H1 (cell line): ENCODE results near the gene RD3L. TPM values are rescaled to one million over a fixed set of nuclear protein-coding genes. Genes with fewer than 3 reads are reported as not detected.

Experiments
- CTCF ChIA-PET: fragments of 300-600 bp; sonication (Branson Sonifier 250); formaldehyde crosslinking; loops from one replicate; lab custom pipeline; 2021; ENCODE audit not compliant: partially characterized antibody; lab: Charles Lee
- POLR2A ChIA-PET: fragments of 300-600 bp; sonication (Branson Sonifier 250); formaldehyde crosslinking; loops from one replicate; lab custom pipeline; 2021; ENCODE audit warnings: inconsistent platforms; ENCODE audit not compliant: partially characterized antibody; lab: Charles Lee
- DNase-seq, 2 experiments: peaks; one replicate each; pipeline versions ENCODE4 v3.0.0 to v3.0.0-alpha.2; 2010 to 2022; ENCODE audit warnings: low spot score in 2 of 2, low read depth in 1 of 2, mixed read lengths in 1 of 2
- FAIRE-seq: peaks from 2 replicates; lab custom pipeline; 2011; peaks lifted over from hg19 to GRCh38; lab: Jason Lieb, UNC
- H2AFZ ChIP-seq: 2 replicates; pipeline ENCODE4 v1.8.1; 2012; ENCODE audit warnings: low read length, inconsistent platforms
- H2AK5ac ChIP-seq: 2 replicates; pipeline ENCODE4 v1.6.1; 2013; ENCODE audit warnings: low read depth, low read length
- H2BK120ac ChIP-seq: replicated peaks from 2 replicates; pipeline ENCODE3; 2013; ENCODE audit warnings: low read depth, low read length, inconsistent platforms
- H2BK12ac ChIP-seq: 2 replicates; pipeline ENCODE4 v1.6.1; 2013; ENCODE audit warnings: low read depth, low read length
- H2BK15ac ChIP-seq: 2 replicates; pipeline ENCODE4 v1.6.1; 2013; ENCODE audit warnings: low read length
- H2BK20ac ChIP-seq: 2 replicates; pipeline ENCODE4 v1.6.1; 2013; ENCODE audit warnings: low read length
- H2BK5ac ChIP-seq: 2 replicates; pipeline ENCODE4 v1.6.1; 2013; ENCODE audit warnings: low read depth, low read length
- H3K14ac ChIP-seq: 2 replicates; pipeline ENCODE4 v1.6.1; 2013; ENCODE audit warnings: inconsistent platforms; ENCODE audit not compliant: insufficient read length
- H3K18ac ChIP-seq: 2 replicates; pipeline ENCODE4 v1.6.1; 2013; ENCODE audit warnings: low read length; ENCODE audit errors: extremely low read depth
- H3K23ac ChIP-seq: 2 replicates; pipeline ENCODE4 v1.6.1; 2013; ENCODE audit warnings: inconsistent platforms; ENCODE audit not compliant: insufficient read length
- H3K23me2 ChIP-seq: 2 replicates; pipeline ENCODE4 v1.6.1; 2013; ENCODE audit warnings: low read depth, low read length
- H3K27ac ChIP-seq: 2 replicates; pipeline ENCODE4 v1.6.1; 2011; ENCODE audit warnings: low read depth, low read length, inconsistent platforms
- H3K27me3 ChIP-seq, 4 experiments: replicated peaks in 1 of 4; 1 replicate in 1 of 4; 2 replicates in 3 of 4; pipeline versions ENCODE4 v1.6.1 to v1.8.1; 2011 to 2013; ENCODE audit warnings: low read length in 3 of 4, mild to moderate bottlenecking in 3 of 4, inconsistent platforms in 2 of 4, mixed read lengths in 2 of 4, moderate library complexity in 1 of 4; ENCODE audit not compliant: control insufficient read depth in 3 of 4, insufficient read depth in 3 of 4; ENCODE audit errors: extremely low read depth in 1 of 4
- H3K36me3 ChIP-seq, 4 experiments: 2 replicates each; pipeline versions ENCODE4 v1.6.1 to v1.8.1; 2011 to 2013; ENCODE audit warnings: mild to moderate bottlenecking in 4 of 4, low read length in 3 of 4, moderate library complexity in 2 of 4, control low read depth in 1 of 4, inconsistent platforms in 1 of 4; ENCODE audit not compliant: insufficient read depth in 4 of 4, control insufficient read depth in 2 of 4
- H3K4ac ChIP-seq: replicated peaks from 2 replicates; pipeline ENCODE3; 2013; ENCODE audit warnings: low read length, low read depth, mixed read lengths, inconsistent platforms; ENCODE audit not compliant: insufficient read length
- H3K4me1 ChIP-seq, 4 experiments: replicated peaks in 1 of 4; 1 replicate in 1 of 4; 2 replicates in 3 of 4; pipeline versions ENCODE4 v1.6.1 to v1.8.1; 2011 to 2013; ENCODE audit warnings: low read length in 3 of 4, inconsistent platforms in 2 of 4, mixed read lengths in 1 of 4; ENCODE audit not compliant: insufficient read depth in 4 of 4, control insufficient read depth in 3 of 4
- H3K4me2 ChIP-seq, 2 experiments: 2 replicates each; pipeline versions ENCODE4 v1.6.1 to v1.8.1; 2011 to 2013; ENCODE audit warnings: low read depth in 2 of 2, low read length in 2 of 2, control low read depth in 1 of 2, inconsistent platforms in 1 of 2, mild to moderate bottlenecking in 1 of 2; ENCODE audit not compliant: insufficient read depth in 1 of 2
- H3K4me3 ChIP-seq, 4 experiments: fragments of 200-600, 300-600 bp in 1 of 4; sonication (generic), shearing (Covaris generic), sonication (Bioruptor Twin) in 1 of 4; 2 replicates each; pipeline versions ENCODE4 v1.5.1 to v1.8.1; 2011 to 2016; ENCODE audit warnings: low read length in 4 of 4, low read depth in 3 of 4, control low read depth in 2 of 4, inconsistent platforms in 2 of 4, mild to moderate bottlenecking in 2 of 4, mixed read lengths in 1 of 4, moderate library complexity in 1 of 4; ENCODE audit not compliant: insufficient read depth in 2 of 4; ENCODE audit errors: extremely low read depth in 1 of 4
- H3K56ac ChIP-seq: replicated peaks from 2 replicates; pipeline ENCODE3; 2013; ENCODE audit warnings: low read depth, mild to moderate bottlenecking, mixed read lengths, low read length, inconsistent platforms; ENCODE audit not compliant: insufficient read length
- H3K79me1 ChIP-seq: 2 replicates; pipeline ENCODE4 v1.6.1; 2013; ENCODE audit warnings: low read depth, low read length, control low read depth
- H3K79me2 ChIP-seq, 2 experiments: 2 replicates each; pipeline versions ENCODE4 v1.6.1 to v1.8.1; 2012 to 2013; ENCODE audit warnings: low read length in 2 of 2, mild to moderate bottlenecking in 2 of 2, inconsistent platforms in 1 of 2; ENCODE audit not compliant: insufficient read depth in 2 of 2, control insufficient read depth in 1 of 2
- H3K9ac ChIP-seq, 4 experiments: replicated peaks in 1 of 4; 1 replicate in 1 of 4; 2 replicates in 3 of 4; pipeline versions ENCODE4 v1.6.1 to v1.8.1; 2011 to 2013; ENCODE audit warnings: low read depth in 3 of 4, low read length in 3 of 4, control low read depth in 2 of 4, mild to moderate bottlenecking in 2 of 4, moderate library complexity in 2 of 4, inconsistent platforms in 1 of 4; ENCODE audit errors: extremely low read depth in 1 of 4
- H3K9me3 ChIP-seq, 2 experiments: 2 replicates each; pipeline versions ENCODE4 v1.6.1 to v1.8.1; 2012 to 2013; ENCODE audit warnings: mild to moderate bottlenecking in 2 of 2, moderate library complexity in 2 of 2, control low read depth in 1 of 2, inconsistent platforms in 1 of 2, low read depth in 1 of 2, low read length in 1 of 2, mixed read lengths in 1 of 2; ENCODE audit not compliant: insufficient read depth in 2 of 2
- H4K20me1 ChIP-seq, 2 experiments: replicated peaks in 1 of 2; 2 replicates each; pipeline versions ENCODE3 to v1.8.1; 2011 to 2013; ENCODE audit warnings: inconsistent platforms in 2 of 2, low read length in 2 of 2, mild to moderate bottlenecking in 1 of 2; ENCODE audit not compliant: insufficient read depth in 2 of 2, control insufficient read depth in 1 of 2
- H4K5ac ChIP-seq: 2 replicates; pipeline ENCODE4 v1.6.1; 2013; ENCODE audit warnings: low read length, low read depth, mixed read lengths, inconsistent platforms; ENCODE audit not compliant: insufficient read length
- H4K8ac ChIP-seq: 2 replicates; pipeline ENCODE4 v1.8.0; 2013; ENCODE audit warnings: mild to moderate bottlenecking, moderate library complexity, low read length, inconsistent platforms; ENCODE audit not compliant: insufficient read depth; ENCODE audit errors: extremely low read depth
- H4K91ac ChIP-seq: replicated peaks from 2 replicates; pipeline ENCODE3; 2013; ENCODE audit warnings: low read length, mixed read lengths, inconsistent platforms; ENCODE audit not compliant: insufficient read length
- NANOG ChIP-seq: IDR thresholded peaks from 2 replicates; pipeline ENCODE4 v1.6.1; 2011; ENCODE audit warnings: low read length, low read depth, mild to moderate bottlenecking, inconsistent platforms; ENCODE audit not compliant: insufficient read depth, poor library complexity, severe bottlenecking
- WGBS, 2 experiments: shearing (Covaris generic) in 1 of 2; methylation state at CpG; one replicate each; pipeline versions ENCODE4 v1.1.6 to v1.1.7; 2013 to 2015; ENCODE audit warnings: low lambda C conversion rate in 2 of 2, mixed read lengths in 2 of 2, inconsistent platforms in 1 of 2, low coverage in 1 of 2, missing lambda C conversion rate in 1 of 2; ENCODE audit not compliant: insufficient replicate concordance in 2 of 2, insufficient coverage in 1 of 2, insufficient read length in 1 of 2; ENCODE audit errors: extremely low coverage in 1 of 2, missing lambda C conversion rate in 1 of 2; 5-methylcytosine and 5-hydroxymethylcytosine counted together
- polyA plus RNA-seq, 7 experiments: library from polyadenylated mRNA; depleted of rRNA in 3 of 7; stranded (reverse) in 5 of 7; unstranded in 2 of 7; fragments of >200 nt in 5 of 7; fragments of 200-250 nt in 2 of 7; gene quantifications; 1 replicate in 5 of 7; 2 replicates in 1 of 7; 4 replicates in 1 of 7; pipeline versions ENCODE4 v1.2.1 to v1.2.3, GENCODE V29; 2011 to 2013; ENCODE audit warnings: missing spikeins in 2 of 7, mixed read lengths in 2 of 7
- total RNA-seq: library from RNA; stranded (reverse); fragmentation: NEBNext Ultra II Directional; extraction: Animal tissue kit (Norgen Biotek cat#: 25700); gene quantifications from 2 replicates; pipeline ENCODE4 v1.2.1, GENCODE V29; 2021

RD3L gene
- total and polyA plus RNA-seq, 2 of the 8 experiments (the other 6 are each of a cell fraction or from before 2014, with no cell fraction given), result not detected

DNA sequence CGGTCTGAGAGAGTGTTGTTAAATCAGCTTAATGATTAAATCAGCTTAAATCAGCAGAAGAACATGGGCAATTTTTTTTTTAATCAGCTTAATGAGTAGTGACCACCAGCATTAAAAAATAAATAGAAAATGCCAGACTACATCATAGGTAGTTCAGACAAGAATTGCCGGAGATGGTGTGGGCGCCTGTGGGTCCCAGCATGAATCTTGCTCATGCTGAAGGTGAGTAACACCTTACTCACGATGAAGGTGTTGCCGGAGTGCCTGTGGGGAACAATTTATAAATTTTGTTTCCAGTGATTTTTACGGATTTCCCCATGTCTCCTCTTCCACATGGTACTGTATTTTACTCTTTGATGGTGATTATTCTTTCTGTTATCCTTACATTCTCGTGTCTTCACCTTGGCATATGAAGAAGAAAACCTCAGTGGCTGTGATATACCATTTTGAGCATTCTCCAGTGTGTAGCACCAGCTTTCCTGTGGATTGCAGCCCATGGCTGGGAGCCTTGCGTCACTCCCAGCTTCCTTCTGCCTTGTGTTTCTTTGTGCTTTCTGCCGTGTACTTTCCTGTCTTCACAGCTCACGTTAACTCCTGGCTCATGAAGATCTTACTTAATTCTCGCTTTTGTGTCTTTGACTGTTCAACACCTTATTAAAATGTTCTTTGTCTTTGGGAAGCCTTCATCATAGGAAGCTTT, 9.4 kb downstream of the RD3L start:
- no peak overlapping the region for H3K9ac ChIP-seq
- no peaks in the 10 kb centered on the region for H3K79me1 ChIP-seq
- H3K4me3 ChIP-seq, result no peak overlapping the region
- H2AK5ac ChIP-seq, result no peak overlapping the region
- no peak overlapping the region for H4K5ac ChIP-seq
- H3K14ac ChIP-seq, result no peak overlapping the region
- no peaks in the 10 kb centered on the region for H4K20me1 ChIP-seq
- no peak overlapping the region for H2BK15ac ChIP-seq
- H3K9me3 ChIP-seq, result peaks cover 0 to 5% of the 10 kb centered on the region in 2 experiments; a peak in 1 of 4 replicates
- H2BK120ac ChIP-seq, result no peak overlapping the region
- H2BK20ac ChIP-seq, result no peak overlapping the region
- WGBS, 2 experiments, result 87% methylated on average over 11 of the region's 11 CpGs; no CpG with 5 or more reads in 1 of the 2 experiments
- no peak overlapping the region for H3K18ac ChIP-seq
- H3K79me2 ChIP-seq, result no peaks in the 10 kb centered on the region
- H2AFZ ChIP-seq, result no peak overlapping the region
- H3K27me3 ChIP-seq, result no peaks in the 10 kb centered on the region; a peak in 1 of 7 replicates
- no peaks in the 10 kb centered on the region for H3K4me1 ChIP-seq
- H3K56ac ChIP-seq, result no peak overlapping the region
- FAIRE-seq, result no peak
- no peak overlapping the region for H3K4me2 ChIP-seq
- POLR2A ChIA-PET, result interaction anchor here (0.5 kb wide), 1 partner anchor 67 kb away, joined by 4 read pairs; no protein-coding TSS in a partner anchor
- H3K4ac ChIP-seq, result no peak overlapping the region
- CTCF ChIA-PET, result interaction anchor here (0.9 to 1.9 kb wide), 5 partner anchors 10 to 125 kb away, joined by 4 to 9 read pairs (median 4); no protein-coding TSS in a partner anchor
- no peak overlapping the region for H3K27ac ChIP-seq
- no peak for TF ChIP-seq NANOG
- H2BK5ac ChIP-seq, result no peak overlapping the region
- DNase-seq, result no peak
- H3K36me3 ChIP-seq, result no peaks in the 10 kb centered on the region
- no peak overlapping the region for H3K23ac ChIP-seq
- H4K91ac ChIP-seq, result no peak overlapping the region
- no peak overlapping the region for H2BK12ac ChIP-seq
- H3K23me2 ChIP-seq, result 0 out of 2 replicates have a peak, but pooled peaks cover 2% of the 10 kb centered on the region
- H4K8ac ChIP-seq, result no peak overlapping the region
